ENCODE measurements around the gene KRT15. TPM values are rescaled to one million over a fixed set of nuclear protein-coding genes. Genes with fewer than 3 reads are reported as not detected.
A peak's percentile ranks its signal among the peaks of the same experiment; 100 is the strongest.

Gene KRT15
- total and polyA plus RNA-seq, 4 donors, result 0.14 TPM; not detected in 3

GRCh38 chr17:41492771-41493170 lies 25.9 kb downstream of the KRT15 start:
- peak; percentile 51 for DNase-seq (ENCODE audit: low spot score)
- Histone ChIP-seq H3K27me3 (ENCODE audit: control insufficient read depth in 4 of 4, insufficient read depth in 4 of 4, low read length in 3 of 4) (no peaks in the 10 kb centered on the region), H3K27ac (ENCODE audit: low read depth in 1 of 2, low read length in 2 of 2) (peak overlapping the region; percentile 6 to 33), H3K9ac (ENCODE audit: low read depth in 1 of 2, low read length in 2 of 2) (no peak overlapping the region), H3K4me3 (ENCODE audit: low read depth in 1 of 3, low read length in 3 of 3) (no peak overlapping the region), H3K4me1 (ENCODE audit: control insufficient read depth in 4 of 4, insufficient read depth in 4 of 4, low read length in 3 of 4) (peaks cover 0 to 2% (median 1%) of the 10 kb centered on the region in 4 donors), H3K9me3 (ENCODE audit: control insufficient read depth in 4 of 4, low read length in 3 of 4) (no peaks in the 10 kb centered on the region), H3K36me3 (ENCODE audit: control insufficient read depth in 4 of 4, insufficient read depth in 3 of 4, low read depth in 1 of 4, low read length in 3 of 4) (no peaks in the 10 kb centered on the region)
- peak; percentile 31 for TF ChIP-seq NR2F2 (IDR thresholded peaks at IDR 0.05)
- no peak for TF ChIP-seq RXRA (IDR thresholded peaks at IDR 0.05)
- WGBS, result 43% methylated on average over 4 of the region's 4 CpGs

GRCh38 chr17:41492351-41492750 lies 26.3 kb downstream of the KRT15 start:
- peak overlapping the region in 1 of 2 donors; percentile 6 for H3K27ac ChIP-seq (ENCODE audit: low read depth in 1 of 2, low read length in 2 of 2)

More at GRCh38 chr17:41492351-41492750, 26.3 kb downstream of the KRT15 start:
- TF ChIP-seq RXRA (IDR thresholded peaks at IDR 0.05), result no peak
- no peak for TF ChIP-seq REST (IDR thresholded peaks at IDR 0.05)
- TF ChIP-seq HNF4A (conservative IDR thresholded peaks at IDR 0.05), result no peak
- TF ChIP-seq EGR1 (IDR thresholded peaks at IDR 0.05; ENCODE audit: low read depth in 2 of 2), result no peak
- no peak for TF ChIP-seq TAF1 (conservative IDR thresholded peaks at IDR 0.05)
- no peak for TF ChIP-seq NR2F2 (IDR thresholded peaks at IDR 0.05)
- TF ChIP-seq YY1 (IDR thresholded peaks at IDR 0.05), result no peak
- no peak for TF ChIP-seq HNF4G (IDR thresholded peaks at IDR 0.05)
- TF ChIP-seq FOXA1 (IDR thresholded peaks at IDR 0.05), result no peak
- no peak for TF ChIP-seq JUND (IDR thresholded peaks at IDR 0.05)
- no peak for TF ChIP-seq CTCF (IDR thresholded peaks at IDR 0.05; ENCODE audit: low read depth, low read length, missing input control)
- no peak for TF ChIP-seq RAD21 (IDR thresholded peaks at IDR 0.05)
- TF ChIP-seq GABPA (IDR thresholded peaks at IDR 0.05 in 1 of 2, conservative IDR thresholded peaks at IDR 0.05 in 1 of 2), result no peak
- no peak for TF ChIP-seq SP1 (IDR thresholded peaks at IDR 0.05)
- no peak for TF ChIP-seq ATF3 (IDR thresholded peaks at IDR 0.05)
- no peak for TF ChIP-seq ZBTB33 (IDR thresholded peaks at IDR 0.05)
- TF ChIP-seq FOXA2 (IDR thresholded peaks at IDR 0.05), result no peak
- no peak for TF ChIP-seq MAX (IDR thresholded peaks at IDR 0.05)
- no peak overlapping the region for H3K4me3 ChIP-seq (ENCODE audit: low read depth in 1 of 3, low read length in 3 of 3)
- H3K4me1 ChIP-seq (ENCODE audit: control insufficient read depth in 4 of 4, insufficient read depth in 4 of 4, low read length in 3 of 4), result peaks cover 0 to 2% (median 1%) of the 10 kb centered on the region in 4 donors
- 44% methylated on average over 6 of the region's 6 CpGs for WGBS
- no peak for DNase-seq (ENCODE audit: low spot score)
- no peaks in the 10 kb centered on the region for H3K27me3 ChIP-seq (ENCODE audit: control insufficient read depth in 4 of 4, insufficient read depth in 4 of 4, low read length in 3 of 4)
- H3K36me3 ChIP-seq (ENCODE audit: control insufficient read depth in 4 of 4, insufficient read depth in 3 of 4, low read depth in 1 of 4, low read length in 3 of 4), result no peaks in the 10 kb centered on the region
- H3K9me3 ChIP-seq (ENCODE audit: control insufficient read depth in 4 of 4, low read length in 3 of 4), result no peaks in the 10 kb centered on the region
- H3K9ac ChIP-seq (ENCODE audit: low read depth in 1 of 2, low read length in 2 of 2), result no peak overlapping the region
